SK-N-SH (cell line): ENCODE data around the gene ALDH16A1. TPM values are rescaled to one million over a fixed set of nuclear protein-coding genes. Genes with fewer than 3 reads are reported as not detected.

Experiments
- CTCF ChIA-PET: fragments of 300-600, 350-600 bp; formaldehyde crosslinking; extraction: SDS; loops from one replicate; lab custom pipeline; 2021; lab: Yijun Ruan, JAX
- POLR2A ChIA-PET: fragments of 350-600 bp; sonication (Branson Sonifier 250); formaldehyde crosslinking; extraction: SDS; loops from one replicate; lab custom pipeline; 2020; ENCODE audit warnings: antibody characterized with exemption, inconsistent platforms; lab: Yijun Ruan, JAX
- DNase-seq: peaks from one replicate; pipeline ENCODE4 v3.0.0; 2012
- H2AFZ ChIP-seq: fragments of 200-600 bp; sonication (generic); 2 replicates; pipeline ENCODE4 v1.8.1; 2016; ENCODE audit warnings: antibody characterized with exemption, mild to moderate bottlenecking, low read depth
- H3F3A ChIP-seq: fragments of 200-600 bp; sonication (generic); replicated peaks from 2 replicates; pipeline ENCODE3; 2016; ENCODE audit warnings: antibody characterized with exemption, mild to moderate bottlenecking; ENCODE audit not compliant: insufficient read depth
- H3K27ac ChIP-seq, 2 experiments: fragments of 200-500 bp in 1 of 2; fragments of 200-600 bp in 1 of 2; sonication (Bioruptor generic) in 1 of 2; sonication (generic), shearing (Covaris generic) in 1 of 2; 2 replicates each; pipeline versions ENCODE4 v1.5.1 to v1.6.1; 2014 to 2016; ENCODE audit warnings: low read depth in 2 of 2, inconsistent platforms in 1 of 2, low read length in 1 of 2, mild to moderate bottlenecking in 1 of 2, mixed read lengths in 1 of 2
- H3K27me3 ChIP-seq: fragments of 200-600 bp; sonication (generic), shearing (Covaris generic); 2 replicates; pipeline ENCODE4 v1.6.1; 2016; ENCODE audit warnings: mixed run types; ENCODE audit not compliant: insufficient read depth
- H3K36me3 ChIP-seq, 2 experiments: fragments of 200-500 bp in 1 of 2; fragments of 200-600 bp in 1 of 2; sonication (Bioruptor generic) in 1 of 2; sonication (generic) in 1 of 2; replicated peaks in 1 of 2; 2 replicates each; pipeline versions ENCODE3 to v1.5.1; 2014 to 2016; ENCODE audit warnings: low read length in 1 of 2, mild to moderate bottlenecking in 1 of 2; ENCODE audit not compliant: insufficient read depth in 2 of 2, control insufficient read depth in 1 of 2
- H3K4me1 ChIP-seq, 2 experiments: fragments of 200-500 bp in 1 of 2; fragments of 200-600 bp in 1 of 2; sonication (Bioruptor generic) in 1 of 2; sonication (generic), shearing (Covaris generic) in 1 of 2; 2 replicates each; pipeline versions ENCODE4 v1.5.1 to v1.6.1; 2014 to 2016; ENCODE audit warnings: low read depth in 1 of 2, low read length in 1 of 2, mixed run types in 1 of 2; ENCODE audit not compliant: insufficient read depth in 2 of 2, control insufficient read depth in 1 of 2
- H3K4me2 ChIP-seq: fragments of 200-600 bp; sonication (generic), shearing (Covaris generic); 2 replicates; pipeline ENCODE4 v1.6.1; 2017; ENCODE audit warnings: mixed run types
- H3K4me3 ChIP-seq, 2 experiments: fragments of 200-500 bp in 1 of 2; fragments of 200-600 bp in 1 of 2; sonication (Bioruptor generic) in 1 of 2; sonication (generic), shearing (Covaris generic) in 1 of 2; 2 replicates each; pipeline versions ENCODE4 v1.5.1 to v1.8.1; 2014 to 2016; ENCODE audit warnings: low read depth in 2 of 2, inconsistent platforms in 1 of 2, low read length in 1 of 2, mild to moderate bottlenecking in 1 of 2, mixed read lengths in 1 of 2, moderate library complexity in 1 of 2
- H3K79me2 ChIP-seq: fragments of 200-600 bp; sonication (generic); 2 replicates; pipeline ENCODE4 v1.8.1; 2017; ENCODE audit warnings: mild to moderate bottlenecking; ENCODE audit not compliant: insufficient read depth
- H3K9ac ChIP-seq: fragments of 200-600 bp; sonication (generic); 2 replicates; pipeline ENCODE4 v1.6.1; 2017; ENCODE audit warnings: mixed run types
- H3K9me2 ChIP-seq: fragments of 200-600 bp; sonication (generic); 2 replicates; pipeline ENCODE4 v1.6.1; 2017; ENCODE audit warnings: mixed run types
- H3K9me3 ChIP-seq: fragments of 200-600 bp; sonication (generic); 2 replicates; pipeline ENCODE4 v1.6.1; 2017; ENCODE audit warnings: mixed run types, mild to moderate bottlenecking, moderate library complexity
- H4K20me1 ChIP-seq: fragments of 200-600 bp; sonication (generic); 2 replicates; pipeline ENCODE4 v1.6.1; 2017; ENCODE audit warnings: mild to moderate bottlenecking, mixed run types; ENCODE audit not compliant: insufficient read depth
- CHD2 ChIP-seq: fragments of 150-350 bp; IDR thresholded peaks from 2 replicates; pipeline ENCODE4 v1.6.1; 2018; ENCODE audit warnings: low read length; ENCODE audit not compliant: partially characterized antibody
- CTCF ChIP-seq: fragments of 200-600 bp; sonication (generic); IDR thresholded peaks from 2 replicates; pipeline ENCODE4 v1.6.1; 2017; ENCODE audit warnings: antibody characterized with exemption, mild to moderate bottlenecking, moderate library complexity
- ELF1 ChIP-seq: IDR thresholded peaks from 2 replicates; pipeline ENCODE4 v1.4.0; 2012
- EP300 ChIP-seq, 2 experiments: IDR thresholded peaks; 2 replicates each; pipeline versions ENCODE4 v1.4.0 to v1.6.1; 2012; ENCODE audit warnings: borderline replicate concordance in 1 of 2, low read depth in 1 of 2, low read length in 1 of 2
- FOXJ3 ChIP-seq: sonication (generic); formaldehyde crosslinking; IDR thresholded peaks from 2 replicates; pipeline ENCODE4 v1.5.1; 2020; ENCODE audit warnings: mild to moderate bottlenecking, missing genetic modification reagents
- GABPA ChIP-seq: IDR thresholded peaks from 2 replicates; pipeline ENCODE4 v1.4.0; 2012; ENCODE audit warnings: low read depth, mild to moderate bottlenecking
- GATA2 ChIP-seq: sonication (generic); formaldehyde crosslinking; IDR thresholded peaks from 2 replicates; pipeline ENCODE4 v1.5.0; 2020; ENCODE audit warnings: mild to moderate bottlenecking, missing genetic modification reagents
- NRF1 ChIP-seq: IDR thresholded peaks from 2 replicates; pipeline ENCODE4 v1.6.1; 2012; ENCODE audit warnings: low read depth, mild to moderate bottlenecking, low read length
- PBX3 ChIP-seq: IDR thresholded peaks from 2 replicates; pipeline ENCODE4; 2012
- POLR2AphosphoS5 ChIP-seq: IDR thresholded peaks from 2 replicates; pipeline ENCODE4 v1.6.1; 2012; ENCODE audit warnings: low read depth, low read length
- REST ChIP-seq: IDR thresholded peaks from 2 replicates; pipeline ENCODE4 v1.6.1; 2012; ENCODE audit warnings: mild to moderate bottlenecking, low read depth, low read length, moderate library complexity
- RFX5 ChIP-seq: IDR thresholded peaks from 2 replicates; pipeline ENCODE4 v1.6.1; 2012; ENCODE audit warnings: mild to moderate bottlenecking, improper control_type of control experiment, low read length
- TCF12 ChIP-seq: IDR thresholded peaks from 2 replicates; pipeline ENCODE4 v1.4.0; 2012
- USF2 ChIP-seq: fragments of 150-350 bp; IDR thresholded peaks from 2 replicates; pipeline ENCODE4 v1.6.1; 2017; ENCODE audit warnings: antibody characterized with exemption, low read length, low read depth, borderline replicate concordance
- YY1 ChIP-seq: IDR thresholded peaks from 2 replicates; pipeline ENCODE4 v1.4.0; 2012; ENCODE audit warnings: low read depth, mild to moderate bottlenecking
- ZBTB33 ChIP-seq: IDR thresholded peaks from 2 replicates; pipeline ENCODE4 v1.4.0; 2012; ENCODE audit warnings: low read depth, borderline replicate concordance
- WGBS: methylation state at CpG from one replicate; pipeline ENCODE4 v1.1.6; 2017; ENCODE audit warnings: low lambda C conversion rate; 5-methylcytosine and 5-hydroxymethylcytosine counted together
- polyA plus RNA-seq, 3 experiments: library from polyadenylated mRNA; depleted of rRNA; stranded (reverse); fragments of >200 nt; gene quantifications; 2 replicates each; pipeline ENCODE4 v1.2.3, GENCODE V29; 2012

The ALDH16A1 gene
- polyA plus RNA-seq, 1 of the 3 experiments (the other 2 are of a cell fraction) = 15.7 TPM

- DNase-seq = no peak
- H3K36me3 ChIP-seq = peaks cover 4 to 9% of the 10 kb centered on the region in 2 experiments
- H4K20me1 ChIP-seq = no peaks in the 10 kb centered on the region
- peaks cover 0 to 18% of the 10 kb centered on the region in 2 experiments; a peak in 2 of 4 replicates for H3K4me1 ChIP-seq
- WGBS = 34% methylated on average over 10 of the region's 10 CpGs
- peak overlapping the region; percentile 97 for H3K4me2 ChIP-seq
- peak overlapping the region; percentile 92 to 95 for H3K27ac ChIP-seq
- H3K27me3 ChIP-seq = no peaks in the 10 kb centered on the region
- peak overlapping the region; percentile 83 for H2AFZ ChIP-seq
- ChIA-PET CTCF (interaction anchor here (0.6 to 1.0 kb wide), 3 partner anchors 8 to 64 kb away, joined by 3 to 4 read pairs (median 3); no protein-coding TSS in a partner anchor), POLR2A (interaction anchor here (1.0 to 2.6 kb wide), 4 partner anchors 25 to 82 kb away, joined by 3 to 14 read pairs (median 4); partner anchors contain the start of gene RPS11)
- TF ChIP-seq TCF12 (no peak), ELF1 (no peak), ZBTB33 (no peak), EP300 (IDR thresholded peaks at IDR 0.05; ENCODE audit: borderline replicate concordance in 1 of 2, low read depth in 1 of 2, low read length in 1 of 2) (no peak), YY1 (no peak), RFX5 (peak; percentile 5; the same call in 1 of the 2 replicates), FOXJ3 (CRISPR knock-in tag) (no peak)
- H3K79me2 ChIP-seq = peaks cover 45% of the 10 kb centered on the region
- peak overlapping the region; percentile 61 to 77 for H3K4me3 ChIP-seq
- H3K9me2 ChIP-seq = no peaks in the 10 kb centered on the region
- peak overlapping the region; percentile 97 for H3K9ac ChIP-seq
- H3K9me3 ChIP-seq = no peaks in the 10 kb centered on the region
- H3F3A ChIP-seq = peaks cover 25% of the 10 kb centered on the region
Measured at GRCh38 chr19:49453757-49454240, 774 bp downstream of the ALDH16A1 start.

GRCh38 chr19:49455773-49456172 is 2.7 kb downstream of the ALDH16A1 start:
- no peaks in the 10 kb centered on the region for H3K27me3 ChIP-seq
- no peak overlapping the region for H3K9ac ChIP-seq
- peaks cover 23% of the 10 kb centered on the region for H3F3A ChIP-seq
- no peaks in the 10 kb centered on the region for H3K9me2 ChIP-seq
- ChIA-PET POLR2A (no interaction called here), CTCF (interaction anchor here (1.0 kb wide), 1 partner anchor 91 kb away, joined by 4 read pairs; no protein-coding TSS in a partner anchor)
- WGBS = 79% methylated on average over 5 of the region's 5 CpGs
- no peak overlapping the region for H2AFZ ChIP-seq
- H3K4me3 ChIP-seq = no peak overlapping the region
- no peak overlapping the region for H3K4me2 ChIP-seq
- no peaks in the 10 kb centered on the region for H4K20me1 ChIP-seq
- no peak overlapping the region for H3K27ac ChIP-seq
- peaks cover 30% of the 10 kb centered on the region for H3K79me2 ChIP-seq
- DNase-seq = no peak
- H3K4me1 ChIP-seq = peaks cover 0 to 8% of the 10 kb centered on the region in 2 experiments; a peak in 1 of 4 replicates
- no peaks in the 10 kb centered on the region for H3K36me3 ChIP-seq
- H3K9me3 ChIP-seq = no peaks in the 10 kb centered on the region
- TF ChIP-seq USF2 = no peak
- no peak for TF ChIP-seq PBX3
- no peak for TF ChIP-seq CTCF
- TF ChIP-seq REST = no peak
- TF ChIP-seq POLR2AphosphoS5 = no peak
- no peak for TF ChIP-seq NRF1
- TF ChIP-seq CHD2 = no peak
- no peak for TF ChIP-seq GABPA
- TF ChIP-seq GATA2 (CRISPR knock-in tag) = no peak
